Fibroblast of lung (primary cell): ENCODE data around the gene LIN52. TPM values are rescaled to one million over a fixed set of nuclear protein-coding genes. Genes with fewer than 3 reads are reported as not detected.

Experiments used
- DNase-seq, 2 donors: peaks; one replicate each; pipeline versions ENCODE4 v3.0.0 to v3.0.0-alpha.2; 2010; ENCODE audit warnings: low read depth in 2 of 2
- H2AFZ ChIP-seq: 2 replicates; pipeline ENCODE4 v1.5.1; 2012; ENCODE audit warnings: low read length, control low read depth, inconsistent platforms
- H3K27ac ChIP-seq: 2 replicates; pipeline ENCODE4 v1.5.1; 2011; ENCODE audit warnings: low read length, control low read depth; ENCODE audit not compliant: insufficient read depth
- H3K27me3 ChIP-seq: 2 replicates; pipeline ENCODE4 v1.5.1; 2011; ENCODE audit warnings: mild to moderate bottlenecking, low read length; ENCODE audit not compliant: control insufficient read depth, insufficient read depth
- H3K36me3 ChIP-seq: 2 replicates; pipeline ENCODE4 v1.5.1; 2011; ENCODE audit warnings: low read length; ENCODE audit not compliant: control insufficient read depth, insufficient read depth
- H3K4me1 ChIP-seq: 2 replicates; pipeline ENCODE4 v1.5.1; 2011; ENCODE audit warnings: low read length; ENCODE audit not compliant: control insufficient read depth, insufficient read depth; ENCODE audit errors: extremely low read depth
- H3K4me2 ChIP-seq: 2 replicates; pipeline ENCODE4 v1.5.1; 2011; ENCODE audit warnings: low read length, control low read depth; ENCODE audit not compliant: insufficient read depth; ENCODE audit errors: extremely low read depth
- H3K4me3 ChIP-seq, 4 experiments: fragments of 200-600 bp in 1 of 4; sonication (generic) in 1 of 4; replicated peaks in 1 of 4; 2 replicates each; pipeline ENCODE4 v1.5.1; 2011 to 2016; ENCODE audit warnings: low read length in 4 of 4, low read depth in 3 of 4, mild to moderate bottlenecking in 3 of 4, control low read depth in 2 of 4, inconsistent platforms in 1 of 4, mixed read lengths in 1 of 4; ENCODE audit not compliant: insufficient read depth in 1 of 4; ENCODE audit errors: control extremely low read depth in 1 of 4
- H3K79me2 ChIP-seq: 2 replicates; pipeline ENCODE4 v1.5.1; 2012; ENCODE audit warnings: mild to moderate bottlenecking, low read length, inconsistent platforms; ENCODE audit not compliant: control insufficient read depth, insufficient read depth
- H3K9ac ChIP-seq: 2 replicates; pipeline ENCODE4 v1.5.1; 2011; ENCODE audit warnings: mild to moderate bottlenecking, low read length, control low read depth; ENCODE audit not compliant: insufficient read depth
- H3K9me3 ChIP-seq: 2 replicates; pipeline ENCODE4 v1.5.1; 2012; ENCODE audit warnings: low read depth, low read length; ENCODE audit not compliant: control insufficient read depth, insufficient read depth
- H4K20me1 ChIP-seq: 2 replicates; pipeline ENCODE4 v1.5.1; 2011; ENCODE audit warnings: low read length; ENCODE audit not compliant: control insufficient read depth, insufficient read depth; ENCODE audit errors: extremely low read depth
- CTCF ChIP-seq, 2 donors: IDR thresholded peaks in 1 of 2; conservative IDR thresholded peaks in 1 of 2; 1 replicate in 1 of 2; 2 replicates in 1 of 2; pipeline ENCODE4 v1.5.1; 2011 to 2012; ENCODE audit warnings: low read length in 2 of 2, control low read depth in 1 of 2, inconsistent platforms in 1 of 2, low read depth in 1 of 2, mild to moderate bottlenecking in 1 of 2
- EZH2 ChIP-seq: IDR thresholded peaks from 2 replicates; pipeline ENCODE4 v1.5.1; 2012; ENCODE audit warnings: low read length, control low read depth, mild to moderate bottlenecking; ENCODE audit errors: missing control alignments
- polyA plus RNA-seq, 2 donors: library from polyadenylated mRNA; depleted of rRNA in 1 of 2; stranded (reverse) in 1 of 2; unstranded in 1 of 2; fragments of >200 nt; gene quantifications; 2 replicates each; pipeline ENCODE4 v1.2.1, GENCODE V29; 2011 to 2012; ENCODE audit warnings: missing spikeins in 1 of 2
- total RNA-seq: library from RNA; depleted of rRNA; stranded (reverse); fragments of >200 nt; gene quantifications from 2 replicates; pipeline ENCODE4 v1.2.1, GENCODE V29; 2014

The LIN52 gene
- total and polyA plus RNA-seq, 2 donors (not counting 1 experiment from before 2014, with no cell fraction given), result 7.5 to 11.9 TPM

- Histone ChIP-seq H4K20me1 (no peaks in the 10 kb centered on the region), H3K9ac (no peak overlapping the region), H3K27ac (no peak overlapping the region), H3K4me1 (no peaks in the 10 kb centered on the region), H3K27me3 (peaks cover 3% of the 10 kb centered on the region), H3K4me2 (no peak overlapping the region), H3K9me3 (no peaks in the 10 kb centered on the region), H3K4me3 (no peak overlapping the region), H3K79me2 (no peaks in the 10 kb centered on the region), H2AFZ (no peak overlapping the region), H3K36me3 (no peaks in the 10 kb centered on the region)
- TF ChIP-seq CTCF (conservative IDR thresholded peaks at IDR 0.05 in 1 of 2, IDR thresholded peaks at IDR 0.05 in 1 of 2; ENCODE audit: low read depth in 1 of 2, low read length in 2 of 2), result no peak
- TF ChIP-seq EZH2, result no peak
- DNase-seq, result no peak
Measured at GRCh38 chr14:74205882-74206281, 121.1 kb downstream of the LIN52 start.

DNA sequence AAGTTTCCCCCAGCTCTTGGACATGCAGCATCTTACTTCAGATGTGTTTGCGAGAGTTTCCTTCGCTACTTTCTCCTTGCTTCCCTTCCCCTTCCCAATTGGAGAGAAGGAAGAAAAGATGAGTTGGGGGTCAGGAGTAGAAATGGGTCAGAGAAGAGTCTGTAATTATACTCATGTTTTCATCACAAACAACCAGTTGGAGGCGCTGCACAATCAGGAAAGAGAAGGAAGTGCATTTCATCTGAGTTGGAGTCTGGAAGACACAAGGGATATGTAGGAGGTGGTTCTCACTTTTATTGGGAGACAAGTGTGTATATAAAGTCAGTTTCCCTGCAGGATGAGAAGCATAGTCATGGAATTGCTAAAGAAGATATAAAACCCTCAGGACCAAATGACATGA, 123.2 kb downstream of the LIN52 start:
- DNase-seq, result peak in 1 of 2 donors; percentile 2
- no peaks in the 10 kb centered on the region for H3K4me1 ChIP-seq
- no peak overlapping the region for H3K9ac ChIP-seq
- TF ChIP-seq EZH2, result no peak
- TF ChIP-seq CTCF (conservative IDR thresholded peaks at IDR 0.05 in 1 of 2, IDR thresholded peaks at IDR 0.05 in 1 of 2; ENCODE audit: low read depth in 1 of 2, low read length in 2 of 2), result peak in 1 of 2 donors; percentile 12
- peaks cover 7% of the 10 kb centered on the region for H3K27me3 ChIP-seq
- no peak overlapping the region for H3K4me2 ChIP-seq
- H3K27ac ChIP-seq, result no peak overlapping the region
- no peaks in the 10 kb centered on the region for H4K20me1 ChIP-seq
- H3K36me3 ChIP-seq, result no peaks in the 10 kb centered on the region
- H3K79me2 ChIP-seq, result no peaks in the 10 kb centered on the region
- H3K9me3 ChIP-seq, result no peaks in the 10 kb centered on the region
- no peak overlapping the region for H3K4me3 ChIP-seq
- H2AFZ ChIP-seq, result no peak overlapping the region

- H3K9ac ChIP-seq, result no peak overlapping the region
- H2AFZ ChIP-seq, result no peak overlapping the region
- H3K27me3 ChIP-seq, result peaks cover 7% of the 10 kb centered on the region
- no peaks in the 10 kb centered on the region for H3K79me2 ChIP-seq
- no peaks in the 10 kb centered on the region for H3K4me1 ChIP-seq
- H3K4me2 ChIP-seq, result no peak overlapping the region
- H3K9me3 ChIP-seq, result no peaks in the 10 kb centered on the region
- TF ChIP-seq CTCF (conservative IDR thresholded peaks at IDR 0.05 in 1 of 2, IDR thresholded peaks at IDR 0.05 in 1 of 2; ENCODE audit: low read depth in 1 of 2, low read length in 2 of 2) (no peak), EZH2 (no peak)
- H3K36me3 ChIP-seq, result no peaks in the 10 kb centered on the region
- H4K20me1 ChIP-seq, result no peaks in the 10 kb centered on the region
- H3K4me3 ChIP-seq, result no peak overlapping the region
- H3K27ac ChIP-seq, result no peak overlapping the region
- DNase-seq, result no peak
Measured at GRCh38 chr14:74208642-74209041, 123.9 kb downstream of the LIN52 start.
